ENCODE data around the gene KY. TPM values are rescaled to one million over a fixed set of nuclear protein-coding genes. Genes with fewer than 3 reads are reported as not detected.

Gene KY
- total RNA-seq, 2 experiments from 2014 or later = not detected

DNA sequence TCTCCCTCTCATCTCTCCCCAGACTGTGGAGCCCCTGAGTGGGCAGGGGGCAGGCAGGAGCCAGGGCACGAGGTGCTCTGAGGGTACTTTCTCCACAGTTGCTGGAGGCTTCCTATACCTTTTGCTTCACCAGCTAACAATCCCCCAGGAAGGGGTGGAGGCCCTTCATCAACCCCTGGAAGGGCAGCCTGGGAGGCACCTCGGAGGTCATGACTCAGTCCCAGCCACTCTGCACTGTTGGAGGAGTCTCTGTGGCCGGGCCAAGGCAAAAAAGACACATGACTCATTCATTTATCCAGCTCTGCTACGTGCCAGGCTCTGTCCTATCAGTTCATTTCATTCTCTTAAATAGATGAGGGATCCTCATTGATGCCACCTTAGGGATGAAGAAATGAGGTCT, 15.6 kb upstream of the KY start:
- Histone ChIP-seq H4K20me1 (ENCODE audit: insufficient read depth, low read length) (no peaks in the 10 kb centered on the region), H3K9me3 (ENCODE audit: low read length) (no peaks in the 10 kb centered on the region), H3K4me2 (ENCODE audit: low read length) (no peak overlapping the region), H3K9me2 (ENCODE audit: insufficient read depth, low read length) (no peaks in the 10 kb centered on the region), H3K4me3 (ENCODE audit: low read depth, low read length, poor library complexity, severe bottlenecking) (no peak overlapping the region), H3K79me2 (ENCODE audit: insufficient read depth, low read depth, low read length) (no peaks in the 10 kb centered on the region), H3K27ac (ENCODE audit: low read depth, low read length, poor library complexity, severe bottlenecking) (no peak overlapping the region), H2AFZ (ENCODE audit: low read length) (no peak overlapping the region), H3K4me1 (ENCODE audit: insufficient read depth, low read length, poor library complexity, severe bottlenecking) (no peaks in the 10 kb centered on the region), H3K36me3 (ENCODE audit: insufficient read depth, low read length) (no peaks in the 10 kb centered on the region)
- CTCF ChIA-PET (ENCODE audit: unreplicated experiment) = no interaction called here
- TF ChIP-seq CTCF (conservative IDR thresholded peaks at IDR 0.05; ENCODE audit: low read length) (no peak), EZH2phosphoT487 (IDR thresholded peaks at IDR 0.05; ENCODE audit: borderline replicate concordance, low read depth, low read length) (no peak)
- no TSS peak for BruUV-seq (replicated peaks)
- POLR2A ChIA-PET = no interaction called here
- DNase-seq (ENCODE audit: low spot score) = no peak
- intact Hi-C loops (cut with micrococcal nuclease; ENCODE audit: unreplicated experiment) = no loop called here

DNA sequence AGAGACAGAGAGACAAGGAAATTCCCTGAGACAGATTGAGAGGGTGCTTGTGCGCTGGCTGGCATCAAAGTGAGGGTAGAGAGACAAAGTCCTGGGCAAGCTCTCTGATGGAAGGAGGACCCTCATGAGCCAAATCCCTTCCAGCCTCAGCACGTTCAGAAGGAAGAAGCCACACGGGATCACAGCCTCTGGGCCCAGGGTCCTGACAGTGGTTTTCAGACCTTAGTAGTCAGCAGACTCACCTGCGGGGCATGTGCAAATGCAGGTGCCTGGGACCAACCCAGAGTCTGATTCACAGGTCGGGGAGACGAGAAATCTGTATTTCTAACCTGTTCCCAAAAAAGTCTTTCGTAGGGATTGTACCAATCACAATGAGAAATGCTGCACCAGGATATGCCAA, 15.2 kb upstream of the KY start:
- H3K9me2 ChIP-seq (ENCODE audit: insufficient read depth, low read length) = no peaks in the 10 kb centered on the region
- no peak for TF ChIP-seq CTCF (conservative IDR thresholded peaks at IDR 0.05; ENCODE audit: low read length)
- no peak for TF ChIP-seq EZH2phosphoT487 (IDR thresholded peaks at IDR 0.05; ENCODE audit: borderline replicate concordance, low read depth, low read length)
- CTCF ChIA-PET (ENCODE audit: unreplicated experiment) = no interaction called here

DNA sequence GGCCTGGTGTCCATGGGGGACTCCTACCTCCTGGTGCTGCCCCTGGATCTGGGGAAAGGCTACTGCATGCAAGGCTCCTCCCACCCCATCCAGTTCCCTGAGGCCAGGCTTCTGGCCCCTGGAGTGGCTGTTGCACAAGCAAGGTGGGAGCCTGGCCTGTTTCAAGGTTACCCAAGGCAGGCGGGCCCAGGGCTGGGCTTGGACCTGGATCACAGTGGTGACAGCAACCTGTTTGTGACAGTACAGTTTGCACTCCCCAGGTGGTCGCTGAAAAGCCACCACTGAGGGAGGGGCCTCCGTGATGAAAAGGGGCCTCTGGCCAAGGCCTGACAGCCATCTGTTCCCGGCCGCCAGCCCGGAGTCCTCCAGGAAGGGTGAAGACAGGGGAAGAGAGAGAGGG, 14.4 kb upstream of the KY start:
- Histone ChIP-seq H3K4me1 (ENCODE audit: insufficient read depth, low read length, poor library complexity, severe bottlenecking) (no peaks in the 10 kb centered on the region), H3K79me2 (ENCODE audit: insufficient read depth, low read depth, low read length) (no peaks in the 10 kb centered on the region), H3K4me3 (ENCODE audit: low read depth, low read length, poor library complexity, severe bottlenecking) (no peak overlapping the region), H3K9me2 (ENCODE audit: insufficient read depth, low read length) (no peaks in the 10 kb centered on the region), H3K27ac (ENCODE audit: low read depth, low read length, poor library complexity, severe bottlenecking) (no peak overlapping the region), H2AFZ (ENCODE audit: low read length) (no peak overlapping the region), H4K20me1 (ENCODE audit: insufficient read depth, low read length) (no peaks in the 10 kb centered on the region), H3K9me3 (ENCODE audit: low read length) (no peaks in the 10 kb centered on the region), H3K36me3 (ENCODE audit: insufficient read depth, low read length) (no peaks in the 10 kb centered on the region), H3K4me2 (ENCODE audit: low read length) (no peak overlapping the region)
- TF ChIP-seq CTCF (conservative IDR thresholded peaks at IDR 0.05; ENCODE audit: low read length) (no peak), EZH2phosphoT487 (IDR thresholded peaks at IDR 0.05; ENCODE audit: borderline replicate concordance, low read depth, low read length) (no peak)
- DNase-seq (ENCODE audit: low spot score) = no peak
- CTCF ChIA-PET (ENCODE audit: unreplicated experiment) = no interaction called here
- BruUV-seq (replicated peaks) = no TSS peak
- intact Hi-C loops (cut with micrococcal nuclease; ENCODE audit: unreplicated experiment) = no loop called here
- POLR2A ChIA-PET = no interaction called here

More for the DNA sequence above, 15.2 kb upstream of the KY start:
- no TSS peak for BruUV-seq (replicated peaks)
- H4K20me1 ChIP-seq (ENCODE audit: insufficient read depth, low read length) = no peaks in the 10 kb centered on the region
- POLR2A ChIA-PET = no interaction called here
- H3K4me3 ChIP-seq (ENCODE audit: low read depth, low read length, poor library complexity, severe bottlenecking) = no peak overlapping the region
- no peak overlapping the region for H2AFZ ChIP-seq (ENCODE audit: low read length)
- no peak overlapping the region for H3K27ac ChIP-seq (ENCODE audit: low read depth, low read length, poor library complexity, severe bottlenecking)
- intact Hi-C loops (cut with micrococcal nuclease; ENCODE audit: unreplicated experiment) = no loop called here
- no peak for DNase-seq (ENCODE audit: low spot score)
- no peaks in the 10 kb centered on the region for H3K36me3 ChIP-seq (ENCODE audit: insufficient read depth, low read length)
- no peaks in the 10 kb centered on the region for H3K9me3 ChIP-seq (ENCODE audit: low read length)
- no peaks in the 10 kb centered on the region for H3K4me1 ChIP-seq (ENCODE audit: insufficient read depth, low read length, poor library complexity, severe bottlenecking)
- no peaks in the 10 kb centered on the region for H3K79me2 ChIP-seq (ENCODE audit: insufficient read depth, low read depth, low read length)
- no peak overlapping the region for H3K4me2 ChIP-seq (ENCODE audit: low read length)

All from OCI-LY7 (cell line).